ENCODE data around the gene PPP1R11. TPM values are rescaled to one million over a fixed set of nuclear protein-coding genes. Genes with fewer than 3 reads are reported as not detected.
A peak's percentile ranks its signal among the peaks of the same experiment; 100 is the strongest.

Gene PPP1R11
- total and polyA plus RNA-seq, 10 donors, result 31.1 to 50.7 (median 41.5) TPM

- Histone ChIP-seq H3K9me3 (no peaks in the 10 kb centered on the region), H3K4me1 (peaks cover 15 to 37% (median 24%) of the 10 kb centered on the region in 6 donors), H3K4me3 (peak within 1 kb of the TSS in 4 of 8 donors; percentile 7 to 57 (median 12)), H3K27ac (no peak within 1 kb of the TSS), H3K36me3 (peaks cover 0 to 12% (median 2%) of the 10 kb centered on the region in 6 donors), H3K27me3 (replicated peaks in 1 of 7) (peaks cover 7 to 89% (median 52%) of the 10 kb centered on the region in 7 donors)
- TF ChIP-seq POLR2A (IDR thresholded peaks at IDR 0.05) (no peak), POLR2AphosphoS5 (IDR thresholded peaks at IDR 0.05) (peak in 1 of 3 donors; percentile 35)
- DNase-seq, result no peak
- intact Hi-C loops (cut with DNase I; ENCODE audit: low total_unique reads), result no loop called here
- WGBS, 5 donors, result 2 to 6% (median 3%) methylated on average over 38 to 64 of the region's 64 CpGs
Observed at GRCh38 chr6:30075094-30075789, 8.2 kb downstream of the PPP1R11 start, which contains the start of gene RNF39. RNF39 (minus strand) TSS chr6:30075769; CDS start chr6:30075585, 184 bp downstream.

GRCh38 chr6:30075790-30076732 lies 9.1 kb downstream of the PPP1R11 start:
- Histone ChIP-seq H3K9me3 (no peaks in the 10 kb centered on the region), H3K27ac (no peak overlapping the region), H3K4me3 (peak overlapping the region in 1 of 8 donors; percentile 57), H3K27me3 (replicated peaks in 1 of 7) (peaks cover 7 to 83% (median 53%) of the 10 kb centered on the region in 7 donors), H3K36me3 (peaks cover 0 to 4% (median 0%) of the 10 kb centered on the region in 6 donors), H3K4me1 (peaks cover 12 to 29% (median 19%) of the 10 kb centered on the region in 6 donors)
- TF ChIP-seq CTCF (IDR thresholded peaks at IDR 0.05 in 8 of 11, conservative IDR thresholded peaks at IDR 0.05 in 3 of 11), result peak in 2 of 11 experiments; percentile 9 to 23
- TF ChIP-seq POLR2AphosphoS5 (IDR thresholded peaks at IDR 0.05), result no peak
- intact Hi-C loops (cut with DNase I; ENCODE audit: low total_unique reads), result no loop called here
- 32 to 44% (median 42%) methylated on average over 20 to 22 of the region's 22 CpGs for WGBS, 5 donors
- DNase-seq, result no peak

- Histone ChIP-seq H3K4me3 (no peak overlapping the region), H3K9me3 (peaks cover 0 to 2% (median 0%) of the 10 kb centered on the region in 8 donors), H3K4me1 (peaks cover 8 to 19% (median 17%) of the 10 kb centered on the region in 6 donors), H3K36me3 (no peaks in the 10 kb centered on the region), H3K27ac (no peak overlapping the region), H3K27me3 (replicated peaks in 1 of 7) (peaks cover 7 to 71% (median 43%) of the 10 kb centered on the region in 7 donors)
- intact Hi-C loops (cut with DNase I; ENCODE audit: low total_unique reads), result no loop called here
- no peak for DNase-seq
- WGBS, 5 donors, result 32 to 44% (median 39%) methylated on average over 4 of the region's 4 CpGs
- TF ChIP-seq POLR2AphosphoS5 (IDR thresholded peaks at IDR 0.05) (no peak), POLR2A (IDR thresholded peaks at IDR 0.05) (no peak), CTCF (IDR thresholded peaks at IDR 0.05 in 8 of 11, conservative IDR thresholded peaks at IDR 0.05 in 3 of 11) (no peak)
Observed at GRCh38 chr6:30077218-30077617, 10.2 kb downstream of the PPP1R11 start.

GRCh38 chr6:30087876-30088275 lies 20.9 kb downstream of the PPP1R11 start:
- Histone ChIP-seq H3K27ac (no peak overlapping the region), H3K4me3 (no peak overlapping the region), H3K4me1 (no peaks in the 10 kb centered on the region), H3K27me3 (replicated peaks in 1 of 7) (peaks cover 0 to 68% (median 10%) of the 10 kb centered on the region in 7 donors), H3K9me3 (no peaks in the 10 kb centered on the region), H3K36me3 (no peaks in the 10 kb centered on the region)
- DNase-seq, result no peak
- WGBS, 5 donors, result 60 to 80% (median 71%) methylated on average over 5 of the region's 5 CpGs
- no peak for TF ChIP-seq CTCF (IDR thresholded peaks at IDR 0.05 in 8 of 11, conservative IDR thresholded peaks at IDR 0.05 in 3 of 11)
- intact Hi-C loops (cut with DNase I; ENCODE audit: low total_unique reads), result no loop called here
